Panc1 (cell line): ENCODE measurements around the gene RPUSD4.

Source experiments
- CTCF ChIP-seq: fragments of 450-650 bp; IDR thresholded peaks from 2 replicates; pipeline ENCODE4 v1.5.1; 2017; ENCODE audit warnings: mild to moderate bottlenecking
- REST ChIP-seq, 2 experiments: IDR thresholded peaks; 2 replicates each; pipeline ENCODE4 v1.6.1; 2011 to 2012; ENCODE audit warnings: low read depth in 2 of 2, control low read depth in 1 of 2, low read length in 1 of 2, mild to moderate bottlenecking in 1 of 2, moderate library complexity in 1 of 2; ENCODE audit not compliant: insufficient read depth in 1 of 2
- SIN3A ChIP-seq: IDR thresholded peaks from 2 replicates; pipeline ENCODE4 v1.6.1; 2012; ENCODE audit warnings: low read depth, mild to moderate bottlenecking, low read length, moderate library complexity, borderline replicate concordance; ENCODE audit not compliant: insufficient read depth

GRCh38 chr11:126188332-126189108, 22.9 kb downstream of the RPUSD4 start:
- TF ChIP-seq REST (IDR thresholded peaks at IDR 0.05; ENCODE audit: insufficient read depth in 1 of 2, low read depth in 2 of 2, low read length in 1 of 2), result no peak
- no peak for TF ChIP-seq SIN3A
- no peak for TF ChIP-seq CTCF
